GM12892 (cell line): ENCODE data around the gene UBE2H.

ENCODE experiments used
- DNase-seq: peaks from one replicate; pipeline ENCODE4 v3.0.0; 2011; ENCODE audit not compliant: insufficient read length
- FAIRE-seq: peaks from 2 replicates; lab custom pipeline; 2011; peaks lifted over from hg19 to GRCh38; lab: Jason Lieb, UNC
- POLR2A ChIP-seq: IDR thresholded peaks from 2 replicates; pipeline ENCODE4 v1.6.1; 2011; ENCODE audit warnings: low read depth, low read length, control low read depth
- POLR2AphosphoS5 ChIP-seq: IDR thresholded peaks from 2 replicates; pipeline ENCODE4 v1.6.1; 2011; ENCODE audit warnings: low read depth, low read length, control low read depth
- TAF1 ChIP-seq: IDR thresholded peaks from 2 replicates; pipeline ENCODE4 v1.6.1; 2011; ENCODE audit warnings: low read depth, mild to moderate bottlenecking, control low read depth, low read length, borderline replicate concordance

The UBE2H gene

DNA sequence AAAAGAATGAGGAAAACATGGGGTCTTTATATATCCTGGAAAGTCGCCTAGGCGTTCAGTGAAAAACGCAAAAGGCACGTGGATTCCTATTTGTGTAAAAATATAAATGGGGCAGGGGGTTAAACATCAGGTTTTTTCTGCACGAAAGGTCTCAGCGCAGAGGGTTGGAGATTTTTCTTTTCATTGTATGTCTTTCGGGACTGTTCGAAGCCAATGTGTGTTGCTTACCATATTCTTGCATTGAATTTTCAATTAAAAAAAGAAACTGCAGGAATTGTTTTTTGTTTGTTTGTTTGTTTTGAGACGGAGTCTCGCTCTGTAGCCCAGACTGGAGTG is 169.2 kb downstream of the UBE2H start:
- DNase-seq (no peak), FAIRE-seq (no peak)
- TF ChIP-seq POLR2AphosphoS5 (no peak), POLR2A (no peak), TAF1 (no peak)

- no peak for FAIRE-seq
- TF ChIP-seq TAF1 (no peak), POLR2AphosphoS5 (no peak), POLR2A (no peak)
- no peak for DNase-seq
Observed at GRCh38 chr7:129782818-129783583, 169.8 kb downstream of the UBE2H start.

- no peak for DNase-seq
- no peak for FAIRE-seq
- no peak for TF ChIP-seq TAF1
- TF ChIP-seq POLR2AphosphoS5, result no peak
- no peak for TF ChIP-seq POLR2A
Observed at GRCh38 chr7:129781928-129782817, 170.6 kb downstream of the UBE2H start.

GRCh38 chr7:129780974-129781927 is 171.5 kb downstream of the UBE2H start:
- TF ChIP-seq TAF1, result no peak
- no peak for TF ChIP-seq POLR2A
- no peak for TF ChIP-seq POLR2AphosphoS5
- FAIRE-seq, result no peak
- no peak for DNase-seq
